DMS53 treated with DMSO at 0.1 percent for 48 hours (cell line): ENCODE results near the gene CELF6.
A peak's percentile ranks its signal among the peaks of the same experiment; 100 is the strongest.
"Not testable (repeated sequence)": the region's sequence is repeated elsewhere in the genome, so short reads cannot be mapped to it uniquely, and the experiment has no call there.

ENCODE experiments used
- DNase-seq: peaks from one replicate; lab custom pipeline; 2025; ENCODE audit not compliant: unreplicated experiment; lab: John Stamatoyannopoulos, UW

Gene CELF6

GRCh38 chr15:72318408-72318942 lies 1.5 kb downstream of the CELF6 start:
- no peak for DNase-seq

GRCh38 chr15:72315706-72316370 lies 4.1 kb downstream of the CELF6 start:
- no peak for DNase-seq

GRCh38 chr15:72313881-72314280 lies 6.1 kb downstream of the CELF6 start:
- DNase-seq: no peak

GRCh38 chr15:72313448-72313840 lies 6.5 kb downstream of the CELF6 start:
- no peak for DNase-seq

- peak; percentile 45 for DNase-seq
These were observed 7.1 kb downstream of the CELF6 start for GRCh38 chr15:72312605-72313447.

GRCh38 chr15:72307026-72307425 lies 12.9 kb downstream of the CELF6 start:
- no peak for DNase-seq

GRCh38 chr15:72306211-72306785 lies 13.7 kb downstream of the CELF6 start:
- DNase-seq: no peak

GRCh38 chr15:72304596-72304995 lies 15.4 kb downstream of the CELF6 start:
- no peak for DNase-seq

- no peak for DNase-seq
These were observed 17.0 kb downstream of the CELF6 start for GRCh38 chr15:72302955-72303354.

- no peak for DNase-seq
These were observed 30.2 kb downstream of the CELF6 start for GRCh38 chr15:72289597-72290325.

- DNase-seq: no peak
These were observed 31.0 kb downstream of the CELF6 start for GRCh38 chr15:72288796-72289596.

GRCh38 chr15:72285927-72286516 lies 33.9 kb downstream of the CELF6 start:
- DNase-seq: peak; percentile 16

- no peak for DNase-seq
These were observed 34.6 kb downstream of the CELF6 start for GRCh38 chr15:72285402-72285801.

- no peak for DNase-seq
These were observed 35.2 kb downstream of the CELF6 start for GRCh38 chr15:72284781-72285180.

- no peak for DNase-seq
These were observed 38.2 kb downstream of the CELF6 start for GRCh38 chr15:72281713-72282112.

- no peak for DNase-seq
These were observed 39.2 kb downstream of the CELF6 start for GRCh38 chr15:72280751-72281150.

GRCh38 chr15:72278737-72279136 lies 41.2 kb downstream of the CELF6 start:
- no peak for DNase-seq

- no peak for DNase-seq
These were observed 43.6 kb downstream of the CELF6 start for GRCh38 chr15:72276326-72276700.

- not testable (repeated sequence) for DNase-seq
These were observed 44.2 kb downstream of the CELF6 start for GRCh38 chr15:72275635-72276325.

- DNase-seq: no peak
These were observed 47.0 kb downstream of the CELF6 start for GRCh38 chr15:72272997-72273352.
